Endothelial cell of umbilical vein (primary cell): ENCODE measurements around the gene RIMKLB. TPM values are rescaled to one million over a fixed set of nuclear protein-coding genes. Genes with fewer than 3 reads are reported as not detected.

Experiments
- BruUV-seq: library from RNA; stranded (reverse); fragments of 400-500 nt; replicated peaks from 2 replicates; lab custom pipeline; 2021; lab: Mats Ljungman, UMichigan
- CTCF ChIA-PET: fragments of 300-600, 350-600 bp; sonication (Branson Sonifier 250); formaldehyde crosslinking; loops from one replicate; lab custom pipeline; 2021; ENCODE audit warnings: antibody characterized with exemption, inconsistent platforms; lab: Charles Lee
- POLR2A ChIA-PET: fragments of 300-600, 350-600 bp; sonication (Branson Sonifier 250); formaldehyde crosslinking; loops from one replicate; lab custom pipeline; 2021; ENCODE audit warnings: antibody characterized with exemption, inconsistent platforms; lab: Charles Lee
- DNase-seq: peaks from one replicate; pipeline ENCODE4 v3.0.0-alpha.2; 2011; ENCODE audit warnings: low read depth, low spot score
- FAIRE-seq: peaks from 2 replicates; lab custom pipeline; 2011; peaks lifted over from hg19 to GRCh38; lab: Jason Lieb, UNC
- H2AFZ ChIP-seq: 2 replicates; pipeline ENCODE4 v1.6.0; 2012; ENCODE audit warnings: low read depth, low read length, control low read depth, inconsistent platforms
- H3K27ac ChIP-seq: 2 replicates; pipeline ENCODE4 v1.5.1; 2011; ENCODE audit warnings: low read depth, mild to moderate bottlenecking, control low read depth, low read length, moderate library complexity; ENCODE audit not compliant: insufficient read depth
- H3K27me3 ChIP-seq, 2 experiments: 2 replicates each; pipeline versions ENCODE4 v1.6.0 to v1.6.1; 2011; ENCODE audit warnings: low read length in 2 of 2, mixed read lengths in 1 of 2; ENCODE audit not compliant: control insufficient read depth in 2 of 2, insufficient read depth in 2 of 2
- H3K36me3 ChIP-seq, 2 experiments: 2 replicates in 1 of 2; 3 replicates in 1 of 2; pipeline ENCODE4 v1.5.1; 2011; ENCODE audit warnings: low read length in 2 of 2, mild to moderate bottlenecking in 1 of 2, moderate library complexity in 1 of 2; ENCODE audit not compliant: control insufficient read depth in 2 of 2, insufficient read depth in 2 of 2; ENCODE audit errors: extremely low read depth in 1 of 2
- H3K4me1 ChIP-seq: 3 replicates; pipeline ENCODE4 v1.5.1; 2011; ENCODE audit warnings: mild to moderate bottlenecking, low read length; ENCODE audit not compliant: control insufficient read depth, insufficient read depth; ENCODE audit errors: extremely low read depth
- H3K4me2 ChIP-seq: 2 replicates; pipeline ENCODE4 v1.6.1; 2011; ENCODE audit warnings: low read length, control low read depth, mixed read lengths; ENCODE audit not compliant: insufficient read depth
- H3K4me3 ChIP-seq, 3 experiments: fragments of 200-600 bp in 1 of 3; sonication (generic), shearing (Covaris generic) in 1 of 3; replicated peaks in 1 of 3; 2 replicates each; pipeline ENCODE4 v1.5.1; 2011 to 2016; ENCODE audit warnings: control low read depth in 3 of 3, low read length in 3 of 3, mild to moderate bottlenecking in 2 of 3, inconsistent platforms in 1 of 3, low read depth in 1 of 3, moderate library complexity in 1 of 3; ENCODE audit not compliant: insufficient read depth in 1 of 3
- H3K79me2 ChIP-seq: 2 replicates; pipeline ENCODE4 v1.6.0; 2012; ENCODE audit warnings: low read length, inconsistent platforms; ENCODE audit not compliant: control insufficient read depth, insufficient read depth
- H3K9ac ChIP-seq: replicated peaks from 2 replicates; pipeline ENCODE3; 2011; ENCODE audit warnings: low read length, control low read depth; ENCODE audit not compliant: insufficient read depth; ENCODE audit errors: extremely low read depth
- H3K9me1 ChIP-seq: replicated peaks from 3 replicates; pipeline ENCODE4 v1.6.0; 2011; ENCODE audit warnings: mild to moderate bottlenecking, low read length; ENCODE audit not compliant: control insufficient read depth, insufficient read depth; ENCODE audit errors: extremely low read depth
- H3K9me3 ChIP-seq: replicated peaks from 2 replicates; pipeline ENCODE4 v1.5.1; 2012; ENCODE audit warnings: low read length, inconsistent platforms; ENCODE audit not compliant: control insufficient read depth, insufficient read depth
- H4K20me1 ChIP-seq: replicated peaks from 2 replicates; pipeline ENCODE3; 2011; ENCODE audit warnings: mild to moderate bottlenecking, low read length; ENCODE audit not compliant: control insufficient read depth, insufficient read depth; ENCODE audit errors: extremely low read depth
- CTCF ChIP-seq, 2 donors: IDR thresholded peaks; 1 replicate in 1 of 2; 2 replicates in 1 of 2; pipeline ENCODE4 v1.5.1; 2011; ENCODE audit warnings: low read length in 2 of 2, mild to moderate bottlenecking in 2 of 2, moderate library complexity in 2 of 2, control low read depth in 1 of 2, inconsistent platforms in 1 of 2, low read depth in 1 of 2; ENCODE audit not compliant: insufficient read depth in 1 of 2; ENCODE audit errors: extremely low read depth in 1 of 2
- EZH2 ChIP-seq: IDR thresholded peaks from 2 replicates; pipeline ENCODE4 v1.6.1; 2012; ENCODE audit warnings: borderline replicate concordance, low read depth, mild to moderate bottlenecking, moderate library complexity, low read length, inconsistent platforms; ENCODE audit not compliant: severe bottlenecking
- FOS ChIP-seq: IDR thresholded peaks from 2 replicates; pipeline ENCODE4 v1.6.1; 2011; ENCODE audit warnings: mild to moderate bottlenecking, low read length, moderate library complexity, borderline replicate concordance; ENCODE audit not compliant: insufficient read depth
- GATA2 ChIP-seq: IDR thresholded peaks from 2 replicates; pipeline ENCODE4 v1.7.0; 2011; ENCODE audit warnings: low read depth, mild to moderate bottlenecking, moderate library complexity, mixed read lengths, low read length; ENCODE audit not compliant: insufficient read length, insufficient read depth
- JUN ChIP-seq: IDR thresholded peaks from 2 replicates; pipeline ENCODE4 v1.6.1; 2011; ENCODE audit warnings: borderline replicate concordance, low read depth; ENCODE audit not compliant: insufficient read length, insufficient read depth
- MYC ChIP-seq: IDR thresholded peaks from one replicate; pipeline ENCODE4 v1.6.1; 2011; ENCODE audit warnings: mild to moderate bottlenecking, low read depth, low read length
- POLR2A ChIP-seq: IDR thresholded peaks from 2 replicates; pipeline ENCODE4 v1.6.1; 2012; ENCODE audit warnings: low read depth, mild to moderate bottlenecking, control low read depth, low read length
- POLR2AphosphoS5 ChIP-seq: IDR thresholded peaks from 2 replicates; pipeline ENCODE4 v1.6.1; 2012; ENCODE audit warnings: low read depth, mild to moderate bottlenecking, control low read depth, low read length, moderate library complexity; ENCODE audit not compliant: insufficient read depth
- dilution Hi-C: fragments of 300-500 bp; cut with MboI; formaldehyde crosslinking; loops from one replicate; pipeline ENCODE4 v1.15.0; 2019; ENCODE audit warnings: low sequenced_read_pairs; ENCODE audit not compliant: extremely low pct_ligation_motif_present
- intact Hi-C: fragments of 100-400 bp; cut with micrococcal nuclease; formaldehyde crosslinking; loops from one replicate; pipeline ENCODE4 v1.10.0; 2022
- polyA plus RNA-seq, 4 experiments: library from polyadenylated mRNA; depleted of rRNA in 3 of 4; stranded (reverse) in 3 of 4; unstranded in 1 of 4; fragments of >200 nt; gene quantifications; 2 replicates each; pipeline versions ENCODE4 v1.2.1 to v1.2.3, GENCODE V29; 2011 to 2012; ENCODE audit warnings: missing spikeins in 1 of 4
- total RNA-seq: library from RNA; stranded (reverse); gene quantifications from 2 replicates; pipeline ENCODE4 v1.2.3, GENCODE V29; 2021
- TF ChIP-seq, protein P1 (sequence below): IDR thresholded peaks from 2 replicates; pipeline ENCODE4 v1.6.1; 2011; ENCODE audit not compliant: insufficient read depth, insufficient read length

The RIMKLB gene
- total and polyA plus RNA-seq, 2 donors (not counting 3 experiments of a cell fraction or from before 2014, with no cell fraction given) = 35.5 to 64.3 TPM

- CTCF ChIA-PET = interaction anchor here (1.0 to 1.4 kb wide), 2 partner anchors 9 to 37 kb away, joined by 3 to 6 read pairs; partner anchors contain the start of gene RIMKLB
- H4K20me1 ChIP-seq = peaks cover 9% of the 10 kb centered on the region
- FAIRE-seq (no peak), DNase-seq (no peak)
- no peak overlapping the region for H3K4me3 ChIP-seq
- H3K9me3 ChIP-seq = no peaks in the 10 kb centered on the region
- POLR2A ChIA-PET = no interaction called here
- H3K27me3 ChIP-seq = no peaks in the 10 kb centered on the region
- peaks cover 71% of the 10 kb centered on the region for H3K79me2 ChIP-seq
- no peaks in the 10 kb centered on the region for H3K9me1 ChIP-seq
- no peak overlapping the region for H3K4me2 ChIP-seq
- H3K4me1 ChIP-seq = no peaks in the 10 kb centered on the region
- dilution Hi-C loops = no loop called here
- H3K27ac ChIP-seq = no peak overlapping the region
- peaks cover 0 to 3% of the 10 kb centered on the region in 2 experiments for H3K36me3 ChIP-seq
- intact Hi-C loops = no loop called here
- no TSS peak for BruUV-seq
- H3K9ac ChIP-seq = no peak overlapping the region
- no peak overlapping the region for H2AFZ ChIP-seq
- no peak for TF ChIP-seq FOS
- no peak for TF ChIP-seq CTCF (IDR thresholded peaks at IDR 0.05; ENCODE audit: extremely low read depth in 1 of 2, insufficient read depth in 1 of 2, low read depth in 1 of 2, low read length in 2 of 2)
- TF ChIP-seq, protein P1, sequence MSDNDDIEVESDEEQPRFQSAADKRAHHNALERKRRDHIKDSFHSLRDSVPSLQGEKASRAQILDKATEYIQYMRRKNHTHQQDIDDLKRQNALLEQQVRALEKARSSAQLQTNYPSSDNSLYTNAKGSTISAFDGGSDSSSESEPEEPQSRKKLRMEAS = no peak
- no peak for TF ChIP-seq GATA2
- no peak for TF ChIP-seq EZH2
- TF ChIP-seq POLR2AphosphoS5 = no peak
- TF ChIP-seq JUN = no peak
- no peak for TF ChIP-seq MYC
- no peak for TF ChIP-seq POLR2A
Observed at GRCh38 chr12:8734873-8735381, 37.1 kb downstream of the RIMKLB start.
